Ramos (cell line): ENCODE measurements around the gene AGAP3.

ENCODE experiments used
- in situ Hi-C: fragments of 300-500 bp; cut with MboI; formaldehyde crosslinking; loops from one replicate; pipeline ENCODE4 v1.14.3; 2022; ENCODE audit warnings: low sequenced_read_pairs; ENCODE audit not compliant: unreplicated experiment

Gene AGAP3

DNA sequence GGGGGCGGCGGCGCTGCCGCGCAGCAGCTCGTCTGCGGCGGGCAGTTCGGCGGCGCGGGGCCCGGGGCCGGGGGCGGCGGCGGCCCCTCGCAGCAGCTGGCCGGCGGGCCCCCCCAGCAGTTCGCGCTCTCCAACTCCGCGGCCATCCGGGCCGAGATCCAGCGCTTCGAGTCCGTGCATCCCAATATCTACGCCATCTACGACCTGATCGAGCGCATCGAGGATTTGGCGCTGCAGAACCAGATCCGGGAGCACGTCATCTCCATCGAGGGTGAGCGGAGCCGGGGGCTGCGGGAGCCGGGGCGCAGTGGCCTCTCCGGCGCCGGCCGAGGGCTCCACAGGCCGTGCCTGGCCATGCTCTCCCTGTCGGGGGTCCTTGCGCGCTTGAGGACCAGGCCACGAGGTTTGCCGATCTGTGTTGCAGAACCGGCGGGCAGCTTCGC lies 548 bp downstream of the AGAP3 start:
- in situ Hi-C loops = no loop called here

DNA sequence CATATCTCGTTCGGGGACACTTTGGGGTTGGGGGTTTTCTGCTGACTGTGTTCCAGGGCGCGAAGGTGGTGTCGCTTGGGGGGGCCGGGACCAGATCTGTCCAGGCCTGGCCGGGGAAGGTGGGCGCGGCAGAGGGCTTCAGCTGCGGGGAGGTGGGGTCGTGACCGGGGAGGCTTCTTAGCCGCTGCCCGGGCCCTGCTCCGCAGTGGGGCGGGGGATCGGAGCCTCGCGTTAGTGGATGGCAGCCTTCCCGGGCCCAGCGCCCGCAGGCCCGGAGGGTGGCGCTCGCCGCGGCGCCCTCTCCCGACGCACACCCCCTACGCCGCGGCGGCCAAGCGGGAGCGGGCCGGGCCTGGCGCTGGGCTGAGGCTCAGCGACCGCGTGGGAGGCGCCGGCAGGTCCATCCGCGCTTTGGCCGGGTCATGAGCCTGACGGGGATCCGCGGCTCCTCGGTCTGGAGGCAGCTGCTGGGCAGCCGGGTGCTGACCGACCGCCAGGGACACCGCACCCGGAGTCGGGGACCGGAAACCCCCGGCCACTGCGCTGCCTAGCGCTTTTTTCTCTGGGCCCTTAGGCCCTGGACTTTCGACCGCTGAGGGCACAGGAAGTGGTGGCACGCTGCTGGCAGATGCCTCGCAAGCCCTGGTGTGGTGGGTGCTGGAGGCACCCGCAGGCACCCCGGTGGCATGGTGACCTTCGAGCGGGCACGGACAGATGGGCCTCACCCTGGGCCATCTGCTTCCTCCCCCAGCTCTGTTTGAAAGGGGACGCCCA lies 1.2 kb downstream of the AGAP3 start:
- in situ Hi-C loops = no loop called here

DNA sequence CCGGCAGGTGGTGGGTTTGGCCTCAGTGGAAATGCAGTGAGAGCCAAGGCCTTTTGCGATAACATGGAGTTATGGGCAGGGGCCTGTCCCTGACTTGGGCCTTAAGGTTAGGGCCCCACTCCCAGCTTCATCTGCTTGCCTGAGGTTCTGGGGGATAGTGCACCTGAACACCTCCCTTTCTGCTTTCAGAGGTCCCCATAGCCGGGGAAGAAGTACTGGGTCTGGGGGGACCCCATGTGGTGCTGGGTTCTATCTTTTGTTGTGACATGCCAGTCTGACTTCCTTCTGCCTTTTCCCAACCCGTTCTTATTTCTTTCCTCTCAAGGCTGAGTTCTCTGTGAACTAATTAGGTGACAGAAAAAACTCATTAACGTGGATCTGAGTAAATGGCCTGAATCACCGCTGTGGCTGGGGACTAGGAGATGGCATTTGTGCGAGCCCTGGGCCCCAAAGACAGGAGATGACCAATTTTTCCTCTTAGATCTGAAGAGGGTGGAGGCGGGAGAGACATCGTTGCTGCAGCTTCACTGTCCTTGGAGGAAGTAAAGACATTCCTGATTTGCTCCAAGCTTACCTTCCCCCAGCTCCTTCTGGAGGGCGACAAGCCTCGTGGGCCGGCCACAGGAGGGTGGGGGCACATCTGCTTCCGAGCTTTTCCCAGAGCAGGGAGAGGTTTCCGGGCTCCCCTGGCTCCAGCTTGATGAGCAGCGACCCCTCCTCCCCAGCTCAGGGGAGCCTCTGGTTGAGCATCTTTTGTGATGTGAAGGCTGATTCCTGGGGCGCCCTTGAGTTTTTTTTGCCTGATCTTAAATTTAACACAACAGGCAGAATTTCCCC lies 2.0 kb downstream of the AGAP3 start:
- in situ Hi-C loops = no loop called here

DNA sequence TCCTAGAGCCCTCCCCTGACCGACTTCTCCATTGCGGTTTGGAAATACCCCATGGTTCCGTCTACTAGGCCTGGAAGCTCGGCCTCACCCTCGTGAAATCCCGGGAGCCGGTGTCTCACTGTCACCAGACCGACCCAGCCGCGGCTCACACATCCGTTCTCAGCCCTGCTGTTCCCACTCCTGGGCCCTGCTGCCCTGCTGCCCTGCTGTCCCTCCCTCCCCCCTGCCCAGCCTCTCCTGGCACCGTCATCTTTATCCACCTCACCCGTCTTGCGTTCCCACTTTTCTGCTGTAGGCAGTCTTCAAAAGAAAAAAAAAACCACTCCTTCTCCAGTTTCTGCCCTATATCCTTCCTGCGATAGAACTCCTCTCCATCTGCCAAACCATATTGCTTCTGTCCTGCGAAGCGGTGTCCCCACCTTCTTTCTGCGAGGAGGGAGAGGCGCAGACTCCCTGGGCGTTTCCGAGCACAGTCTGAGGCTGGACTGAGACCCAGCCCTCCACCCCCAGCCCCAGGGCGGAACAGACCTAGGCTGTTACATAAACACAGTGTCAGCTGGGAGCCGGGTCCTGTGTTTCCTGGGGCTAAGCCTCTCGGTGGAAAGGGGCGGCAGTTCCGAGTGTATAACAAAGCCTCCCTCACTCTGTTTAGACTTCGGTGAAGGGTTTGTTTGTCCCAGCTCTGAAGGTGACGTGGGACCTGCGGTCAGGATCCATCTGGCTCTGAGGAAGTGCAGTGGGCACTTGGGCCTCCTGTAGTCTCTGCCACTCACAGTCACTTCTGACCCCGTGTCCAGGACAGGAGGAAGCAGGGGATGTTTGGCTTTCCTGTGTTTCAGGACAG lies 2.8 kb downstream of the AGAP3 start:
- in situ Hi-C loops = no loop called here

DNA sequence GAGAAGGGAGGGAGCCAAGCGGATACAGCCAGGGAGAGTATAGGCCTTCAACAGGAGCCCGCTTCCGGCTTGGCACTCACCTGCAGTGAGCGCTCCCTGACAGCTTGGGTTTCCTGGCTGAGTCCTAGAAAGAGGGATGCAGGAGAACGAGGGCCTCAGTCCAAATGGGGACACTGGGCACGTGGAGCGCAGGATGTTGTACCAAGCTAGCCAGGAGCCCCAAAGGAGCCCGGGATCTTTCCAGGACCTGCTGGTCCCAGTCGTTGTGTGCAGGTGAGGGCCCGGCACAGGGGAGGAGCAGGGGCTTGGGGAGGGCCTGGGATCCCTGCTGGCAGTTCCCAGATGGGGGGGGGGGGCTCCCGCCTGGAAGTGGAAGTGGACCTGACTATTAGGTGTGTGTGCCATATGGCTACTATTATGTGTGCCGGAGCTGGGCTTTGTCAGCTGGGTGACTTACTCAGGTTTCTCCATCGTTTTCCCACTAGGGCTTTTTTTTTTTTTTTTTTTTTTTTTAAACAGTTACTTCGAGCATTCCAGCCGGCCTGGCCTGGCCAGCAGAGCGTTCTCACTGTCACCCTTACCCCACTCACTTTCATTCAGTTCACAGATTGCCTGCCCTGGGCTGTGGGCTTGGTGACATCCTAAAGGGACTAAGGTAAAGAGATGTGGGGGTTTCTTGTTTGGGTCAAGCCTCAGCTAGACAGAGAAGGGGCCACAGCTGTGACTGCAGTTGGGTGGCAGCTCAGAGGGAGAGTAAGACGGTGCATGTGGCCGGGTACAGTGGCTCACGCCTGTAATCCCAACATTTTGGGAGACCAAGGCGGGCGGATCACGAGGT lies 3.8 kb downstream of the AGAP3 start:
- in situ Hi-C loops = no loop called here

DNA sequence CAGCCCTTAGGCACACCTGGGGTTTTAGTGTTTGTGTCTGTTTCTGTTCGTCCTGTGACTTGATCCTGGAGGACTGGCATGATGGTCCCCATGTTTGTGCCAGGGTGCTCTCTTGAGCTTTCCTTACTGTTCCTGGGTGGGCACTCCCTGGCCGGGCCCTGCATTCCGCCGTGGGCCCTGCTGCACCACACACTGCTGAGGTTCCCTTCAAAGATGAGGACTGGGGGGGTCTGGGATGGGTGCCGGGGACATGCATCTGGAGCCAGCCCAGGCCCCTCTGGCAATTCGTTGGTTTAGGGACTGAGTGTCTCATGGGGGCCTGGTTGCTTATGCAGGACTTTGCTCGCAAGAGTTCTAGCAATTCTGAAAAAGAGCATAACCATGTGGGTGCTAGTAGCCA lies 4.7 kb downstream of the AGAP3 start:
- in situ Hi-C loops = no loop called here

DNA sequence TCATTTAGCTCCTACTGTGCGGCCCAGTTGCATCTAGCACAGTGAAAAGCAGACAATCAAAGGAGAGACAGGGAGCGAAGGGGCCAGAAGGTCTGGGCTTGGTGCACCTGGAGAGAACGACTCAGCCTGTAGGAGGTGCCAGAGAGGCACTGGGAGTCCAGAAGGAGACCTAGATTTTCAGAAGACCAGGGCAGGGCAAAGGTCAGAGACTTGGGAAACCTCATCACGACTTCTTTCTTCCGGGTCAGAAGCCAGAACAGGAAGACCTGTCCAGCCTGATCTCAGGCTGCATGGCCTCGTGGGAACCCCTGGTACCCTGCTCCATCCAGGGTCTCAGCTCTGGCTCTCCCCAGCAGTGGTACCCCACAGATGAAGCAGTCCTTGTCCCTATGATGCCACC lies 5.2 kb downstream of the AGAP3 start:
- in situ Hi-C loops = no loop called here

DNA sequence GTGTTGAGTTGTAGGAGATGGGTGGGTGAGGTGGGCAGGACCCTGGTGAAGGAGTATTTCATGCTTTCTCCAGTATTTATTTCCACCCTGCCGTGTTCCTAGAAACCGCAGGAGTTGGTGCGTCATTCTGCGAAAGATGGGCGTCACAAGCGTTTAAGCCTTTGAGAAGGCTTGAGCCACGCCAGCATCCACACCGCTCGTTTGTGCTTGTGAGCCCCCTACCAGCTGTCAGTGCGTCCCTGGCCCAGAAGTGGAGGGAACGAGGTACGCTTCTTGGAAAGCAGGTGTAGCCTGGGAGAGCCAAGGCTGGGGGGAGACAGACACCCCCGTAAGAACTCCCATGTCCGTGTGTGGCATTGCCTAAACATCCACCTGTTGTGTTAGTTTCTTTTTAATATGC lies 5.7 kb downstream of the AGAP3 start:
- in situ Hi-C loops = no loop called here

DNA sequence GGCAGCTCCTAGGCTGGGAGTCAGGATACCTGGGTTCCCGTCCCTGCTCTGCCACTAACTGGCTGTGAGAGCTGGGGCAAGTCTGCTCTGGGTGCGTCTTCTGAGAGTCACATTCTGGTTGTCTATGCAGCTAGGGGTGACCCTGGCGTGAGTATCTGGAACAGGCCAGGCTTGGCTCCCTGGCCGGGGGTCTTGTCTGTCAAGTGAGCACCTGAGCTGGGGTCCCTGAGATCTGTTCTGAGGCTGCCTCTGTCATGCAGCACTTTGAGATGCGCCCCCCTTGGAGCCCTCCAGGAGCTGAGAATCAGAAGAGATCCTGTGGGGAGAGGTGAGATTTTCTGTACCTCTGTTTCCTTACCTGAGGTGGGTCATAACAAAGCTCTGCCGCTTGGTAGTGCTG lies 7.5 kb downstream of the AGAP3 start:
- in situ Hi-C loops = no loop called here

DNA sequence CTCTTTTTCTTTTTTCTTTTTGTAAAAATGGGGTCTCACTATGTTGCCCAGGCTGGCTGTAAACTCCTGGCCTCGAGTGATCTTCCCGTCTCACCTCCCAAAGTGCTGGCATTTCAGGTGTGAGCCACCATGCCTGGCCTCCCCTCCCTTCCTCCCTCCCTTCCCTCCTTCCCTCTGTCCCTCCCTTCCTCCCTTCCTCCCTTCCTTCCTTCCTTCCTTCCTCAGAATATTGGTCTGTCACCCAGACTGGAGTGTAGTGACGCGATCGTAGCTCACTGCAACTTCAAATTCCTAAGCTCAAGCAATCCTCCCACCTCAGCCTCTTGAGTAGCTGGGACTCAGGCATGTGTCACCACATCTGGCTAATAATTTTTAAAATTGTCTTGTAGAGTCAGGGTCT lies 8.4 kb downstream of the AGAP3 start:
- in situ Hi-C loops = no loop called here

DNA sequence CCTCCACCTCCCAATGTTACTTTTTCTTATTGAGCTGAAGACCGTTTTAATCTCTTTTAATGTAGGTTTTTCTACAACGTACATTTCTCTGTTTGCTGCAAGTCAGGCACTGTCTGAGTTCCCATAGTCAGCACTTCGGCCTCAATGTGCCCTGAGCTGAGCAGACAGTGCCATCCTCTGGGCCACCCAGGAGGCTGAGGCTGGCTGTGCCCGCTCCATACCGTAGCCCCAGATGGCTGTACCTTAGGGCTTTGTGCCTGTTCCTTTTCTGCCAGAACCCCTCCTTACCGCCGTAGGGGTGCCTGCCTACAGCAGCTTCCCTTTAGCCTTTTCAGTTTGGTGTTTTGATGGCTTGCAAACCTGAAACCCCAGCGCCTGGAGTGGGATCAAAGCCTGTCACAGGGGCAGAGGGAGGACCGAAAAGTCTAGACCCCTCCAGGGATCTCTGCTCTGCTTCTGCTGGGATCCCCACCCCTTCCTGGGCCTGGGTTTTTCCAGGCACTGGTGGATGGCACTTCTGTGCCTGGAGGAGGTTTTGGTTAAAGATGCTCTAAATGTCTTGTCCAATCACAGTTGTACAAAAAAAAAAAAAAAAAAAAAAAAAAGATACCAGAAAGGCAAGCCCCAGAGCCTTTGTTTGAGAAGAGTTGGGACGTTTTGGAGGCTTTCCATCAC lies 9.0 kb downstream of the AGAP3 start:
- in situ Hi-C loops = no loop called here

DNA sequence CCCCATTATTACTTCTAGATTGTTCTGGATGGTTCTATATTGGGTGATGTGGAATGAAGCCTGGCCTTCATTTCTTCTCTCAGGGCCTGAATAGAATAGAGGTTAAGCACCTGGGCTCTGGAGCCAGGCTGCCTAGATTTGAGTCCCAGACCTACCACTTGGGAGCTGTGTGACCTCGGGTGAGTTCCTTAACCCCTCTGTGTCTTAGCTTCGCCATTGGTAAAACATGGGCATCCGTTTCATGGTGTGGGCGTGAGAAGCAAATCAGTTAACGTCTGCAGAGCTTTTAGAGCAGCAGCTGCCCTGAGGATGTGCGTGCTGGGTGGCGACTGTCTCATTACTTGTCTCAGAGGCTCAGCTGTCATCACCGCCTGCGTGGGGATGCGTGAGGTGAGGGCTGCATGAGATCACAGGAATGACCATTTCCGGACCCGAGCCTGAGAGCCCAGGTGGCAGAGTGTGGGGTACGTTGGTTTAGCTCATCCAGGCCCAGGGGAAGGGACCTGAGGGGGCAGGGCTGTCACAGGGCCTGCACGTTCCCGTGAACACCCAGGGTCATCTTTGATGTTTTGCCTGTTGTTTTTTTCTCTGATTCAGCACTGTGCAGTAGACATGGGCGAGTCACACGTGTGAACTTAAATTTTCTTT lies 9.7 kb downstream of the AGAP3 start:
- in situ Hi-C loops = no loop called here

DNA sequence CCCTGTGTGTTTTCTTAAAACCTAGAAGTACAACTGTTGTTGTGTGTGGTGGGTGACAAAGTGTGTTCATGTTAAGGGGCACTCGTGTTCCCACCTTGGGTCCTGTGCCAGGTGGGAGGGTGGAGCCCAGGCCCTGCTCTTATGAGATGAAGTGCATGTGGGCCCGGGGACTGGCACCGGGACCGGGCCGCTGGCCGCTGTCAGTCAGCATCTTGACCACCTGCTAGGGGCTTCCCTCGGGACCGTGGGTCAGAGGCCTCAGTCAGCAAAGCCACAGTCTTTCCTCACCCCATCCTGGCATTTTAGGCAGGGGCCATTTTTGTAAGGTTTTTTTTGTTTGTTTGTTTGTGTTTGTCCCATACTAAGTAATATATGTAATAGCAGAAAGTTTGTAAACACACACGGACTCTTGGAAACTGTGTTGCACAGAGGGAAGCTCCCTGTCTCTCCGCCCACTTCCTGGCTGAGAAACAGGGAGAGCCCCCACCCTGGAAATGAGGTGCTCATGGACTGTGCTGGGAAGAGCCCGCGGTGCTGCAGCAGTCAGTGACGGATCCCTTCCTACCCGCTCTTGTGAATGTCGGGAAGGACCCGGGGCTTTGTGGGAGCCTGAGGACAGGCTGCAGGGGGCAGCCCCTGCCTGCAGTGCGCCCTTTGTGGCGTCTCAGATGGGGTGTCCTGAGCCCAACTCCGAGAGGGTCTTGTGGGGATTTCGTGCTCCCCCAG lies 13.4 kb downstream of the AGAP3 start:
- in situ Hi-C loops = loop anchor here (10.0 kb wide), 1 partner anchor 315 kb away; no protein-coding TSS in a partner anchor

DNA sequence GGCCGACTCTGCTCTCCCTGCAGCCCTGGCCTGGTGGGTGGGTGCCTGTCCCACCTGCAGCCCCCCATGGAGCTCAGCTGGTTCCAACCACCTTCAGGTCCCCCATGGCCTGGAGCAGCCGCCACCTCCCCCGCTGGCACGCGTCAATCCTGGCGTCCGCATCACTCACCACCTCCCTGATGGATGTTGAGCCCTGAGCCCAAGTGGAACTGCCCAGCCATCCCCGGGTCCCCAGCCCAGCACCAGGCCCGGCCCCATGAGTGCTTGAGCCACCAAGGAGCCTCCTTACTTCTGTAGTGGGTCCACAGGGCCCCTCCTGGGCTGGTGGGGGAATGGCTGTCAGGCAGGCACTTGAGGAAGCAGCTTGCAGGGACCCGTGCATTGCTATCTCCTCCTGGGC lies 14.6 kb downstream of the AGAP3 start:
- in situ Hi-C loops = loop anchor here (10.0 kb wide), 1 partner anchor 316 kb away; no protein-coding TSS in a partner anchor

DNA sequence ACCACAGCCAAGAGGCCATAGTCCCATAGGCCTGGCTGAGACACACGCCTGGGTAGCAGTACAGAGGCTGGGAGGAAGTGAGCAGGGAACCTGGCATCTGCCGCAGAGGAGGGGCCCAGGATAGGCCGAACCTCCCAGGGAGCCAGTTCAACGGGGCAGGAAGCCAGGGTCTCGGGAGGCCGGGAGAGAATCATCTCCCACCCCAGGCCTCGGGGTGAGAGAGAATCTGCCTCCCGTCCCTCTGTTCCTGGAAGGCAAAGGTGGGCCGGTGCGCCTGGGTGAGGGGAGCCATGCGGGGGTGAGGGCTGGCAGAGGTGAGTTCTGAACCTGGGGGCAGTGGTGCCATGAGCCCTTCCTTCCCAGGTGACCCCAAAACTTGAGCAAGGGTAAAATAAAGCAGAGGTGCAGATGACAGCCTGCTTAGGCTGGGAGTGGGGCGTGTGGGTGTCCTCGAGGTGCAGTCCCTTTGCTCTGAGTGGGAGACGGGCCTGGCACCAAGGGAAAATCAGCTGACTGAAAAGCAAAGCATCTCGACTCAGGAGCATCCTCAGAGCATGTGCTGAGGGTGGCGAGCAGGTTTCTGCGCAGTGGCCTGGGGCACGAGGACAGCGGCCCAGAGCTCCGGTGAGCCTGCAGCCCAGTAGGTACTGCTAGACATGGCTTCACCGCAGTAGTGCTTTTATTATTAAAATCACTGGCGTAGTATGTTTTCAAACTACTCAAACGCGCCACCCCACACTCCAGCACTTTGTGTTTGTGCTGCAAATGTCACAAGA lies 15.5 kb downstream of the AGAP3 start:
- in situ Hi-C loops = loop anchor here (10.0 kb wide), 1 partner anchor 317 kb away; no protein-coding TSS in a partner anchor

DNA sequence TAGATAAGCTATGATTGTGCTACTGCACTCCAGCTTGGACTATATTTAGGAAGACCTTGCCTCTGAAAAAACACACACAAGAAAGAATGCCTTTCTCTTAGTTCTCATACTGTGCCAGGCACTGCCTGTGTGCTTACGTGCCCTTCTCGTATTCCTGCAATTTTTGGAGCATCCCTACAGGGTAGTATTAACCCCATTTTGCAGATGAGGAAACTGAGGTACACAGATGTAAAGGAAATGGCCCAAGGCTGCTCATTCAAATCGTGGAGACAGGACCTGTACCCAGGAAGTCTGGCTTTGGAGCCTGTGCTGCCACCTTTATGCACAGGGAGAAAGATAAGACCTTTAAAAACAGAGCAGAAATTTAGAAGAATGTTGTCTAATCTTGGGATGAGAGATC lies 16.7 kb downstream of the AGAP3 start:
- in situ Hi-C loops = loop anchor here (10.0 kb wide), 1 partner anchor 318 kb away; no protein-coding TSS in a partner anchor

DNA sequence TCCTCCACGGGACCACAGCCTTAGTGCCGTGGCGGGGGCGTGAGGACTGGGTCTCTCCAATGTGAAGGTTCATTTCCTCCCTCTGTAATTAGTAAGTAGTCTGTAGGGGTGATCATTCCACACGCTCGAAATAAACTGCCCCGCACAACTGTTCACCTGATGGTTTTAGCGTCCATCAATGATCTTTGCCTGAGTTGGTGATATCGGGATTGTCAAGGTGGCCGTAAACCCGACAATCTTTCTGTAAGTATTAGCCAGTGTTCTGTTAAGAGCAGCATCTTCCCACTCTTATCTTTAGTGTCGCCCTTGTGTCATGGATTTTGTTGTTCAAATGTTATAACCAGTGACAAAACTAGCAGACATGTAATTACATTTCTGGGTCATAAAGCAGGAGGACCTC lies 17.7 kb downstream of the AGAP3 start:
- in situ Hi-C loops = loop anchor here (10.0 kb wide), 1 partner anchor 319 kb away; no protein-coding TSS in a partner anchor
